ENCODE results near the gene ME3. TPM values are rescaled to one million over a fixed set of nuclear protein-coding genes. Genes with fewer than 3 reads are reported as not detected.

ME3 gene
- total RNA-seq, 1 experiment from 2014 or later: 70.1 TPM

- no peak for DNase-seq (ENCODE audit: low spot score)
Measured at GRCh38 chr11:86692746-86693145, 20.3 kb upstream of the ME3 start.

DNA sequence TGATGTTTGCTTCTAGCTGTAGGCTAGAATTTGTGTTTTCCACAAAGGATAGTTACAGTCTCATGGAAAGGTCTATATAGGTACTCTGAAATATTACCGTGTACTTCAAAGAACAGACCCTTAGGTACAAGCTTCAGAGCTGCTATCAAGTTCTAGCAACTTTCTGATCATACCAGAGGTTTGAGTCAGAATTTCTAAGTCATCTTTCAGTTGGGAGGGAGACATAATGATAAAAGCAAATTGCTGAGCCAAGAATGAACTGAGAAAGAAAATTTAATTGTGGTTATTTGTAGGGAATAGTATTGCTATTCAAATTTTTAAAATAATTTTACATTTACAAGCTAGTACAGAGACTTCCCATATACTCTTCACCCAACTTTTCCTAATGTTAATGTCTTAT is 19.9 kb upstream of the ME3 start:
- DNase-seq (ENCODE audit: low spot score): no peak

DNA sequence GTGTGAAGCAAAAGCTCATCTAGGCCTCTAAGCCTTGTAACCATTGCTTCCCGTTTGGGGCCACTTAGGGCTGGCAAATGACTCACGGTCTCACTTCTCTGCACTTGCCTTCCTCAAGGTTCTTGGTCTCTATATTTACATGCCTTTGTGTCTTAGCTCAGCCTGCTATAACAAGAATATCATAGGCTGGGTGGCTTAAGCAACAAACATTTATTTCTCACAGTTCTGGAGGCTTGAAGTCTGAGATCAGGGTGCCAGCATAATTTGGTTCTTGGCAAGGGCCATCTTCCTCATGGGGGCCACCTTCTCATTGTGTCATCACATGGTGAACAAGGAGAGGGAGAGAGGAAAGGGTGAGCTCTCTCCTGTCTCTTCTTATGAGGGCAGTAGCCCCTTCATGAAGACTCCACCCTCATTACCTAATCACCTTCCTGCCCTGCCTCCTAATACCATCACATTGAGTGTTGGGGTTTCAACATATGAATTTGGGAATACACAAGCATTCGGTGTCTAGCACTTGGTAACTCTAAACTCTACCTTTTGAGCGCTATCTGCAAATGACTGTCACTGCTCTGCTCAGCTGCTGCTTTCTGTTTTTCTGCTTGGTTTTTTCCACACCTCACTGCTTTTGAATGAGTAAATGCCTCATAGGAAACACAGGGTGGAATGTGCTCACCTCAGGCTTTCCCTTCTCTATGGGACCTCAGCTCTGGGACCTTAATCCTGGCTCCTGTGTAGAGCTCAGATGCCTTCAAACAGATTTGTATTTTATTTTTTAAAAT is 16.2 kb upstream of the ME3 start:
- DNase-seq (ENCODE audit: low spot score): no peak

- no peak for DNase-seq (ENCODE audit: low spot score)
Measured at GRCh38 chr11:86687185-86687778, 14.9 kb upstream of the ME3 start.

- DNase-seq (ENCODE audit: low spot score): no peak
Measured at GRCh38 chr11:86686531-86686930, 14.1 kb upstream of the ME3 start.

GRCh38 chr11:86681483-86681756 is 9.0 kb upstream of the ME3 start:
- no peak for DNase-seq (ENCODE audit: low spot score)

DNA sequence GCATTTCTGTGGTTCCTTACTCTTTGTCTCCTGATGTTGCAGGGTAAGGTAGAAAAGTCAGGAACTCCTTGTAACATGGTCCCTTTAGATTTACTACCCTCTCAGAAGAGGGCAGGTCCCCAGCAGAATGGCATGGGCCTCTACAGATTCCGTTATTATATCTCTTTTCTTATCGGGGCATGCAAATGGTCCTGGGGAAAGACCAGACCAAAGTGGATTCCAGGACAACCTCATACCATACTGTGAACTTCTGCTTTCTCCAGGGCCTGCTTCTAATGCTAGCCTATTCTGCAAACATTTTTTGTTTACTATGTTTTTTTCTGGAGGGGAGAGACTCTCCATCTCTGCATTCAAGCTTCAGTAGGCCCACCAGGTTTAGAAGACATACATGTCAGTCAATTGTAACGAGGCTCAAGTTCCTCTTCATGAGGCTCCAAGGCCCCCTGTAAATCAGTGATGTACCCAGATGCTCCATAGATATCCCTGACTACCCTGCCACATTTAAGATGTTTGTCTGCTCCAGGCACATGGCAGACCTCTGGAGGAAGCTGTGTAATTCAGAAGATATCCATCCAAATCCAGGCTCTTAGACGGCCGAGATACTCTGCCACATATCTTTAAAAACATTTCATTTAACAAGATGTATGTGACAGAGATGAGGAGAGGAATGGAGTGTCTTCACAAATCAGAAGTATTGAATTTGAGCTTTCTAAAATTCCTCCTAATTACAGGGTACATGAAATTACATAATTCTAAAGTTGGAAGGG is 8.5 kb upstream of the ME3 start:
- no peak for DNase-seq (ENCODE audit: low spot score)

DNA sequence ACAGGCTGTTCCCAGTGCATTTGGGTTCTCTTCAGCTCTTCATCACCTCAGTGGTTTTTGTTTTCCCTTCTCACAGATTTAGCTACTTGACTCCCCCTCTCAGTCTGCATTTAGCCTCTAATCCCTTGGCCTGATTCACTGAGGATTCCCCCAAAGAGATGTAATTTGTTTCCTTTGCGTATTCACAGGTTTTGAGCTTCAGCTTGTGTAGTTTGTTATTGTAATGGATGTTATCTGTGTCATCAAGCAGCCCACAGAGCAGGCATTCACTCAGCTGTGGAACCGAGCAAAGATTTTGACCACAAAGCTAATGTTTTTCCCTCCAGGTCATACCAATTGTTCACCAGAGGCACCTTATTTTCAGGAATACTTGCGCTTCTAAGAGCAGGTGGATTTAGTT is 6.4 kb upstream of the ME3 start:
- DNase-seq (ENCODE audit: low spot score): no peak

DNA sequence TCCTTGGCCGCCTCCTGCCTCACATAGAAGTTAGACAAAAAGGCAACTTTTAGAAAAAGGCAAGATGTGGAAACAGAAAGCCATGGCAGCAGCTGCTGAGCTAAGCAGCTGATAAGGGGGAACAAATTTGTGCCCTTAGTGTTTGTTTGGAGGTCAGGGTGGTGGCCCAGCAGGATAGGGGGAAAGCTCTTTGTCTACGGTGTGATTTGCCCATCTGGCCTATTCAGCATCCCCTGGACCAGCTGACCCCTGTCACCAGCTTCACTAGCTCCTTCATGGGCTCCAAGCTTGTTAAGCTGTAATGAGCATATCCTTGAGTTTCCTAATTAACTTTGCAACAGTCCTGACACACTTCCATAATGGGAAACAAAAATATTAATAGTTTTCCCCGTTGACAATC is 5.9 kb upstream of the ME3 start:
- no peak for DNase-seq (ENCODE audit: low spot score)

- DNase-seq (ENCODE audit: low spot score): peak; percentile 44
Measured at GRCh38 chr11:86676533-86677154, 4.2 kb upstream of the ME3 start.

DNA sequence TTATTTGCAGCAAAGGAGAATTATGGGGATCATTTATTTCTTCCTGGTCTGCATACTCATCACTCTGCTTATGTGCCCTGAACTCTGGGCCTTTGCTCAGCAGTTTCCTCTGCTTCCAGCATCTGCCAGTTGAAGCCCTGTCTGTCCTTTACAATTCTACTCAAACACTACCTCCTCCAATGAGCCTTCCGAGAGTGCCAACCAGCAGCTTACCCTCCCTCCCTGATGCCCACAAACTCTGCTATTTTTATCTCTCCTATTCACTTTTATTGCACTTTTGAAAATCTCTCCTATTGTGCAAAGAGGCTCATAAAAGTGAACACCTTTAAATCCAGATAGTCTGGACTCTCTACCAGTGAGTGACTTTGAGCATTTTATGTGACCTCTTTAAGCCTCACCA is 3.6 kb upstream of the ME3 start:
- DNase-seq (ENCODE audit: low spot score): no peak

- DNase-seq (ENCODE audit: low spot score): no peak
Measured at GRCh38 chr11:86675017-86675416, 2.6 kb upstream of the ME3 start.

DNA sequence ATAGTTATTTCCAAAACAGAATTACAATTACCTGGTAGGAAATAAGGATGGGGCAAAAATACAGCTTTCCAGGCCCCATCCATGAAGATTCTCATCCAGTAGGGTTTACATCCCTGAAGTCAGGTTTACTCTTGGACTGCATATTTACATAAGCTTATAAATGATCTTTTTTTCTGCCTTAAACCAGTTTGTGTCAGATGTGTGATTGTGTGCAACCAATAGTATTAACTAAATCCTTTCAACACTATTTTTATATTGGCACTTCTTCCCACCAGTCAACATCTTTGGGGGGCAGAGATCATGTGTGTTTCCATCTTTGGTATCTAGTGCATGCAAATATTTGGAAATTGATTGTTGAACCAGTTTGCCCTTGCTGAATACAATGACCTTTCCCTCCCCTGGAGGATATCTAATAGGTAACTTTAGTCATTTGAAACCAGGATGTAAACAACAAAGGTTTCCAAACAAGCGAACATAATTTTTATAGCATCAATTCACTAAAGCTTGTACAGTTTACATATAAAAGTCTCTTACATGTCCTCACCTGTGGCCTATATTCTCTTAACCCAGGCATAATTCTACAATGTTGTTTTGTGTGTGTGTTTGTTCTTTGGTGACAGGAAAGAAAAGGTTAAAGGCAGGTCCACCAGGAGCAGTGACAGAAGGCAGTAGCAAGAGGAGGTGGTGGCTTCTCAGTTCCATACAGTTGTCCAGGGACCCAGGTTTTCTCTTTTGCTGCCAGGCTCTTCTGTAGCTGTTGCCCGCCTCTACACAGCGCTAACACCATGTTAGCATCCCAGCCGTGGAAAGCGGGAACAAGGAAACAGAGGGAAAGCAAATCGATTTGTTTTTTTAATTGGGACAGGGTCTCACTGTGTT is 1.7 kb upstream of the ME3 start:
- DNase-seq (ENCODE audit: low spot score): peak; percentile 50

DNA sequence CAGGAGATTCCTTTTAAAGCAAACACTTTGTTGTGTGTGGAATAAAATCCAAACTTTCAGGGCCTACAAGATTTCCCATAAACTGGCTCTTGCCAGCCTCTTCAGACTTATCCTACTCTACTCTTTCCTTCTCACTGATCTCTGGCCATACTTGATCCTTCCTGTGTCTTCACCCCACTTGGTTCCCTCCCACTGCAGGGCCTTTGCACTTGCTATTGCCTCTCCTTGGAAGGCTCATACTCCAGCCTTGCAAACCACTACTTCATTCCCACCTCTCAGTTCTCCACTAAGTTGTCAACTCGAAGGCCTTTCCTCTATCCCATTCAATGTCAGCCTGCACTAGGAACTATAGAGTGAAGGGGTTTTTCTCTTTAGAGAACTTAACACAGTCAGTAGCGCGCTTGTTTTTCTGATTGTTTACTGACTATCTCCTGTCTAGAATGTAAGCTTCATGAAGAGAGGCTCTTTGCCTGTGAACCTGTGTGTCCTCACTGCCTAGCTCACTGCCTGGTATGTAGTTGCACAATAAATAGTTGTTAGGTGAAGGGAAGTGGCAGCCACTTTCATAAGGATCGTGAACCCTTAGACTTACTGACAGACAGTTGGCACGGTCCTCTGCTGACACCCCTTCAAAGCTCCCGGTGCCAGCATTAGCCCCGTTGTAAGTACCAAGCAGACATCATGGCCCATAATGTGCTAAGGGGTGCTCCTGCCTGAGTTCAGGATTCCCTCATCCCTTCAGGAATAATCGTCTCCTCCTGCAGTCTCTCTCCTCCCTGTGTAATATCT is 833 bp upstream of the ME3 start:
- DNase-seq (ENCODE audit: low spot score): no peak

GRCh38 chr11:86671531-86672006 is 847 bp downstream of the ME3 start:
- peak; percentile 67 for DNase-seq (ENCODE audit: low spot score)

- DNase-seq (ENCODE audit: low spot score): peak; percentile 34
Measured at GRCh38 chr11:86670911-86671310, 1.5 kb downstream of the ME3 start.

- DNase-seq (ENCODE audit: low spot score): peak; percentile 63
Measured at GRCh38 chr11:86670181-86670580, 2.2 kb downstream of the ME3 start.

DNA sequence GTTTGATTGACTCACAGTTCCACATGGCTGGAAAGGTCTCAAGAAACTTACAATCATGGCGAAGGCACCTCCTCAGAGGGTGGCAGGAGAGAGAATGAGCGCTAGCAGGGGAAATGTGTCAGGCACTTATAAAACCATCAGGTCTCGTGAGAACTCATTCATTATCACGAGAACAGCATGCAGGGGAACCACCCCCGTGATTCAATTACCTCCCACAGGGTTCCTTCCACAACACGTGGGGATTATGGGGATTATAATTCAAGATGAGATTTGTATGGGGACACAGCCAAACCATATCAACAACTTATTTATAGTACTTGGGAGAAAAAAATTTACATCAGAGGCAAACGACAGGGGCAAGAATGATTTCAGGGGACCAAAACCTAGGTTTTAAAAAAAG is 3.0 kb downstream of the ME3 start:
- DNase-seq (ENCODE audit: low spot score): no peak

DNA sequence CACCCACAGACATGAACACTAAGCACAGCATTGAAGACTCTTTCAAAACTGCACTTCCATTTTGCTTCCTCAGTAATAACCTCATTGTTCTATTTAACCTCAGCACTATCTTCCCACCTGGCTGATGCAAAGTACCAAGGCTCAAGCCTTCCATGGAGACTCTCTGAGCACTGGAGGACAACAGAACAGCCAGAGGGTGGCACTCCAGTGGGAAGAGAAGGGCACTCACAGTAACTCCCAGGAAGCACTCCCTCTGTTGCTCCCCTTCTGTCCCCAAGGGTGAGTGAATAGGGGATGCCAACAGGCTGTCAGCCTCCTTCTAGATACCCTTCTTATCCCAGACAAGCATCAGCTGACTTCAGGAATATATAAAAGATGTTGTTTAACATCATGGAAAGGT is 3.5 kb downstream of the ME3 start:
- DNase-seq (ENCODE audit: low spot score): peak; percentile 17

DNA sequence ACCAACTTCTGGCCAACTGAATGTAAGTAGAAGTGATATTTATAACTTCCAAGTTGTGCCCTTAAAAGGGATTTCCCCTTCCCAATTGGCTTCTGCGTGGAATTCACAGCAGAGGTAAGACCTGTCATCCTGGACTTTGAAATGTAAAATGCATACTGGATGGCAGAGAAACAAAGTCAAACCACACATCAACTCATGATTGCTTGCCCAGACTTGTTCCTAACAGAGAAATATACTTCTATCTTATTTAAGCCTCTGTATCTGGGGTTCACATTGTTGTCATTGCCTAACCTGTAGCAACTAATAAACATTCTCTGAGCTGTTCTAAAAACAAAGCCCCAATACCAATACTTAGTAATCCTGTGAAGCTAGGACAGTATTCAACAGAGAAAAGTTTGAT is 6.2 kb downstream of the ME3 start:
- no peak for DNase-seq (ENCODE audit: low spot score)

GRCh38 chr11:86664930-86665329 is 7.5 kb downstream of the ME3 start:
- no peak for DNase-seq (ENCODE audit: low spot score)
